K562 (cell line): ENCODE measurements around the gene HEXIM2. TPM values are rescaled to one million over a fixed set of nuclear protein-coding genes. Genes with fewer than 3 reads are reported as not detected.

ENCODE experiments used
- CAMTA2 ChIP-seq: fragments of 250-450 bp; sonication (Bioruptor Pico); conservative IDR thresholded peaks from 2 replicates; pipeline ENCODE4 v1.5.1; 2022
- CREB5 ChIP-seq: fragments of 250-450 bp; sonication (Bioruptor Pico); IDR thresholded peaks from 2 replicates; pipeline ENCODE4 v1.5.0; 2020; ENCODE audit warnings: mild to moderate bottlenecking
- DPF2 ChIP-seq: fragments of 450-650 bp; IDR thresholded peaks from 2 replicates; pipeline ENCODE4 v1.6.1; 2016
- FOSL1 ChIP-seq: fragments of 200-800 bp; sonication (Bioruptor generic); conservative IDR thresholded peaks from 2 replicates; pipeline ENCODE4 v1.6.1; 2016; ENCODE audit warnings: missing genetic modification characterization, missing compliant biosample characterization
- MAZ ChIP-seq, 2 experiments: fragments of 450-650 bp in 1 of 2; sonication (generic) in 1 of 2; formaldehyde crosslinking; IDR thresholded peaks in 1 of 2; conservative IDR thresholded peaks in 1 of 2; 2 replicates each; pipeline versions ENCODE4 v1.4.0 to v1.5.0; 2020; ENCODE audit warnings: mild to moderate bottlenecking in 1 of 2, missing genetic modification reagents in 1 of 2
- MXI1 ChIP-seq: IDR thresholded peaks from 2 replicates; pipeline ENCODE4 v1.6.1; 2011; ENCODE audit warnings: low read depth, mild to moderate bottlenecking, improper control_type of control experiment, low read length
- PHF8 ChIP-seq: fragments of 200-600 bp; sonication (generic); IDR thresholded peaks from 2 replicates; pipeline ENCODE4 v1.6.1; 2012; ENCODE audit warnings: mixed run types, mild to moderate bottlenecking, inconsistent platforms, low read length, moderate library complexity, borderline replicate concordance
- RAD21 ChIP-seq, 2 experiments: fragments of 250-450 bp in 1 of 2; fragments of 450-650 bp in 1 of 2; sonication (Bioruptor Pico) in 1 of 2; formaldehyde crosslinking in 1 of 2; IDR thresholded peaks in 1 of 2; conservative IDR thresholded peaks in 1 of 2; 2 replicates each; pipeline versions ENCODE4 v1.4.0 to v1.8.0; 2020 to 2022; ENCODE audit warnings: mild to moderate bottlenecking in 2 of 2, moderate library complexity in 1 of 2
- RBM25 ChIP-seq: fragments of 200-400 bp; formaldehyde crosslinking; IDR thresholded peaks from 2 replicates; pipeline ENCODE4 v1.6.1; 2018; ENCODE audit warnings: low read length, low read depth, moderate library complexity; ENCODE audit not compliant: severe bottlenecking
- SMARCE1 ChIP-seq: fragments of 450-650 bp; IDR thresholded peaks from 2 replicates; pipeline ENCODE4 v1.7.1; 2016; ENCODE audit warnings: mild to moderate bottlenecking
- ZNF140 ChIP-seq: fragments of 250-450 bp; sonication (Bioruptor Pico); IDR thresholded peaks from 2 replicates; pipeline ENCODE4 v1.8.0; 2021; ENCODE audit warnings: moderate library complexity, mild to moderate bottlenecking, inconsistent platforms
- ZNF444 ChIP-seq: fragments of 250-450 bp; sonication (Bioruptor Pico); IDR thresholded peaks from 2 replicates; pipeline ENCODE4 v1.4.0; 2020; ENCODE audit warnings: mild to moderate bottlenecking, moderate library complexity
- ZNF77 ChIP-seq: fragments of 250-450 bp; sonication (Bioruptor Pico); IDR thresholded peaks from 2 replicates; pipeline ENCODE4 v1.5.0; 2020
- polyA plus RNA-seq, 8 experiments: library from polyadenylated mRNA; depleted of rRNA in 4 of 8; stranded (reverse) in 5 of 8; unstranded in 3 of 8; fragments of >200 nt; fragmentation: Nextera tagmentation in 2 of 8; fragmentation: Illumina TruSeq in 1 of 8; extraction: Ambion mirVana in 2 of 8; extraction: Trizol in 1 of 8; gene quantifications; 2 replicates each; pipeline versions ENCODE4 v1.2.1 to v1.2.3, GENCODE V29; 2011 to 2014; ENCODE audit warnings: inconsistent platforms in 1 of 8, missing spikeins in 1 of 8
- total RNA-seq, 7 experiments: library from RNA; depleted of rRNA in 6 of 7; stranded (reverse); fragments of >200 nt in 6 of 7; fragmentation: Illumina TruSeq in 2 of 7; extraction: Trizol in 2 of 7; gene quantifications; 2 replicates each; pipeline versions ENCODE4 v1.2.1 to v1.2.3, GENCODE V29; 2011 to 2021; ENCODE audit warnings: low replicate concordance in 1 of 7
- TF ChIP-seq, protein P1 (sequence below): fragments of 450-650 bp; IDR thresholded peaks from 2 replicates; pipeline ENCODE4 v1.6.1; 2016; ENCODE audit warnings: borderline replicate concordance
- TF ChIP-seq, protein P2 (sequence below), 2 experiments: fragments of 450-650 bp; IDR thresholded peaks; 2 replicates each; pipeline ENCODE4 v1.6.1; 2016; ENCODE audit warnings: mild to moderate bottlenecking in 2 of 2, borderline replicate concordance in 1 of 2, low read depth in 1 of 2, moderate library complexity in 1 of 2

HEXIM2 gene
- total and polyA plus RNA-seq, 9 of the 15 experiments (the other 6 are each of a cell fraction or from before 2014, with no cell fraction given) = 0.69 to 3.4 (median 1.1) TPM; not detected in 2

DNA sequence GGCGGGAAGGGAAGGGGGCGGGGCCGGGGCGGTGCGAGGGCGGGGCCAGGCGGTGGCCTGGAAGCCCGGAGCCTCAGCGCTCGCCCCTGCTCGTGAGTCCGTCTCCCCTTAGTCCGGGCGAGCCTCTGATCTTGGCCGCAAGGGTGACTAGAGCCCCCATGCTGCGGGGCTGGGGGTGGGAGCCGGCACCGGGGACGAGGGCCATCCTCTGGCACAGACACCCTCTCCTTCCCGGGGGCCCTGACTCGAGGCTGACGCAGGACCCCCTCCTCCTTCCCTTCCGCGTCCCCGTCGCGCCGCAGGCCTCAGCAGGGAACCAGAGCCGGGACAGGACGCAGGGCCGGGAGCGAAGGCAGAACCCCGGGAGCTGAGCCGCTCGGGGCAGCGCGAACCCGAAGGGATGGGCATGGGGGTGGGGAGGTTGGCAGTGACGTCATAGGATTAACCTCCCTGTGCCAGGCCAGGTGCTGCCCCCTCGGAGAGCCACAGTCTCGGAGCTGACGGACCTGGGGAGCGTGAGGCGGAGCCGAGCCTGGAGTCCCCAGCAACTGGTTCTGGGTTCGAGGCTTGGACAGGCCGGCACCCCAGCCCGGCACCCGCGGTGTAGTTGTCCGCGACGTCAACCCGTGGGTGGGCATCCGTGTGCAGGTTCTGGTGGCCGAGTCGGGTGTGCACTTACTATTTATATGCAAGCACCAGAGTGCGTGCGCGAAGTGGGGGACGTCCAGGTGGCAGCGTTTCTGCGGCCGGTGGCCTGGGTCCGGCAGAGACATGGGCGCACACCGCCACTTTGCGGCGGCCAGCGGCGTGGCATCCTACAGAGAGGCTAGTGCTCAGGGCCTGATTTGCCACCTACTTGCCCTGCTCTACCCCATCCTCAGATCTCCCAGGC lies 28.9 kb upstream of the HEXIM2 start (continued):
- TF ChIP-seq, protein P1, sequence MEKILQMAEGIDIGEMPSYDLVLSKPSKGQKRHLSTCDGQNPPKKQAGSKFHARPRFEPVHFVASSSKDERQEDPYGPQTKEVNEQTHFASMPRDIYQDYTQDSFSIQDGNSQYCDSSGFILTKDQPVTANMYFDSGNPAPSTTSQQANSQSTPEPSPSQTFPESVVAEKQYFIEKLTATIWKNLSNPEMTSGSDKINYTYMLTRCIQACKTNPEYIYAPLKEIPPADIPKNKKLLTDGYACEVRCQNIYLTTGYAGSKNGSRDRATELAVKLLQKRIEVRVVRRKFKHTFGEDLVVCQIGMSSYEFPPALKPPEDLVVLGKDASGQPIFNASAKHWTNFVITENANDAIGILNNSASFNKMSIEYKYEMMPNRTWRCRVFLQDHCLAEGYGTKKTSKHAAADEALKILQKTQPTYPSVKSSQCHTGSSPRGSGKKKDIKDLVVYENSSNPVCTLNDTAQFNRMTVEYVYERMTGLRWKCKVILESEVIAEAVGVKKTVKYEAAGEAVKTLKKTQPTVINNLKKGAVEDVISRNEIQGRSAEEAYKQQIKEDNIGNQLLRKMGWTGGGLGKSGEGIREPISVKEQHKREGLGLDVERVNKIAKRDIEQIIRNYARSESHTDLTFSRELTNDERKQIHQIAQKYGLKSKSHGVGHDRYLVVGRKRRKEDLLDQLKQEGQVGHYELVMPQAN = 0 out of 2 replicates have a peak, but pooled peaks have one; percentile 25
- TF ChIP-seq ZNF444 (CRISPR knock-in tag) (no peak), SMARCE1 (no peak), FOSL1 (tag) (no peak), RBM25 (no peak), CREB5 (CRISPR knock-in tag) (no peak), MXI1 (no peak), PHF8 (peak; percentile 65; the same call in 1 of the 2 replicates), ZNF77 (CRISPR knock-in tag) (no peak), MAZ (CRISPR knock-in tag; conservative IDR thresholded peaks at IDR 0.05 in 1 of 2, IDR thresholded peaks at IDR 0.05 in 1 of 2) (peak in 1 of 2 experiments; percentile 56; a peak in 1 of 4 replicates), RAD21 (CRISPR knock-in tag; conservative IDR thresholded peaks at IDR 0.05 in 1 of 2, IDR thresholded peaks at IDR 0.05 in 1 of 2) (peak; percentile 60 to 82), CAMTA2 (no peak), ZNF140 (no peak), DPF2 (peak; percentile 26; the same call in 1 of the 2 replicates)
- TF ChIP-seq, protein P2, sequence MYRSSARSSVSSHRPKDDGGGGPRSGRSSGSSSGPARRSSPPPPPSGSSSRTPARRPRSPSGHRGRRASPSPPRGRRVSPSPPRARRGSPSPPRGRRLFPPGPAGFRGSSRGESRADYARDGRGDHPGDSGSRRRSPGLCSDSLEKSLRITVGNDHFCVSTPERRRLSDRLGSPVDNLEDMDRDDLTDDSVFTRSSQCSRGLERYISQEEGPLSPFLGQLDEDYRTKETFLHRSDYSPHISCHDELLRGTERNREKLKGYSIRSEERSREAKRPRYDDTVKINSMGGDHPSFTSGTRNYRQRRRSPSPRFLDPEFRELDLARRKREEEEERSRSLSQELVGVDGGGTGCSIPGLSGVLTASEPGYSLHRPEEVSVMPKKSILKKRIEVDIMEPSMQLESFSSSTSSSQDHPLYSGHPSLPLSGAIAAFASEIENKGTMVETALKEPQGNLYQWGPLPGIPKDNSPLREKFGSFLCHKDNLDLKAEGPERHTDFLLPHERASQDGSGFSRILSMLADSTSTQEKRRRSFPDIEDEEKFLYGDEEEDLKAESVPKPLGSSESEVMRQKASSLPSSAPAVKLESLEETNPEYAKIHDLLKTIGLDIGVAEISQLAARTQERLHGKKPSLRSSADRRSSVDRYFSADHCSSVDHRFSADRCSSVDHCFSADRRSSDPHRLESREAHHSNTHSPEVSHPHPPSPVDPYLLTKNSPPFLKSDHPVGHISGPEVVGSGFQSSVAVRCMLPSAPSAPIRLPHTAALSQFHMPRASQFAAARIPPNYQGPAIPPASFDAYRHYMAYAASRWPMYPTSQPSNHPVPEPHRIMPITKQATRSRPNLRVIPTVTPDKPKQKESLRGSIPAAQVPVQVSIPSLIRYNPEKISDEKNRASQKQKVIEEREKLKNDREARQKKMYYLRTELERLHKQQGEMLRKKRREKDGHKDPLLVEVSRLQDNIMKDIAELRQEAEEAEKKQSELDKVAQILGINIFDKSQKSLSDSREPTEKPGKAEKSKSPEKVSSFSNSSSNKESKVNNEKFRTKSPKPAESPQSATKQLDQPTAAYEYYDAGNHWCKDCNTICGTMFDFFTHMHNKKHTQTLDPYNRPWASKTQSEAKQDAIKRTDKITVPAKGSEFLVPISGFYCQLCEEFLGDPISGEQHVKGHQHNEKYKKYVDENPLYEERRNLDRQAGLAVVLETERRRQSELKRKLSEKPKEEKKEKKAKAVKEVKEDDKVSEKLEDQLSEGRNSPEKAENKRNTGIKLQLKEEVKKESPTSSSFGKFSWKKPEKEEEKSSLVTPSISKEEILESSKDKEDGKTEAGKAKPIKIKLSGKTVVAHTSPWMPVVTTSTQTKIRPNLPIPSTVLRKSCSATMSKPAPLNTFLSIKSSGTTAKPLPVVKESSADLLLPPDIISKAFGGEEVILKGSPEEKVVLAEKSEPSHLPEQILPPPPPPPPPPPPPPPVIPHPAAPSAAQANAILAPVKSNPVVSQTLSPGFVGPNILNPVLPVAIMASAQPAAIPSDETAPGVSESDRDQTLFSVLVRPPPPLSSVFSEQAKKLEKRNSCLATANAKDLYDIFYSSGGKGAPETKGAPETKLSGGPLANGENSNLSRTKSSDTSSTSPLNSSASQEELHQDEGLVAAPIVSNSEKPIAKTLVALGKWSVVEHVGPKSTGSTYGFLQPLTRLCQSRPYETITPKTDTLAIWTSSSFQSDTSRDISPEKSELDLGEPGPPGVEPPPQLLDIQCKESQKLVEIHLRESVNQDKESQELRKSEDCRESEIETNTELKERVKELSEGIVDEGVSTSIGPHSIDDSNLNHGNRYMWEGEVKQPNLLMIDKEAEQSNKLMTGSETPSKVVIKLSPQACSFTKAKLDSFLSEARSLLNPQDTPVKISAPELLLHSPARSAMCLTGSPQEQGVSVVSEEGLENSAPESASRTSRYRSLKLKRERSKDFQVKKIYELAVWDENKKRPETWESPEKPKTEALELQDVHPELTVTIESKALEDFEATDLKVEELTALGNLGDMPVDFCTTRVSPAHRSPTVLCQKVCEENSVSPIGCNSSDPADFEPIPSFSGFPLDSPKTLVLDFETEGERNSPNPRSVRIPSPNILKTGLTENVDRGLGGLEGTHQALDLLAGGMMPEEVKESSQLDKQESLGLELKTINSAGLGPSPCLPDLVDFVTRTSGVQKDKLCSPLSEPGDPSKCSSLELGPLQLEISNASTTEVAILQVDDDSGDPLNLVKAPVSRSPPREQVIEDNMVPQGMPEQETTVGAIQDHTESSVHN (IDR thresholded peaks at IDR 0.05; ENCODE audit: borderline replicate concordance in 1 of 2, low read depth in 1 of 2) = no peak
